GM12878 (cell line): ENCODE results near the gene CNIH2. TPM values are rescaled to one million over a fixed set of nuclear protein-coding genes. Genes with fewer than 3 reads are reported as not detected.

Experiments used
- ATAC-seq: fragments of 200-7000 bp; cut with Tn5 transposase; 3 replicates; pipeline ENCODE4 v1.9.1; 2020; ENCODE audit warnings: mild to moderate bottlenecking, moderate library complexity
- BruUV-seq: library from RNA; stranded (reverse); fragments of 400-500 nt; replicated peaks from 2 replicates; lab custom pipeline; 2021; lab: Mats Ljungman, UMichigan
- CTCF ChIA-PET: fragments of 300-600 bp; sonication (Branson Sonifier 250); formaldehyde crosslinking; extraction: SDS; loops from one replicate; lab custom pipeline; 2021; ENCODE audit warnings: inconsistent platforms; lab: Yijun Ruan, JAX
- POLR2A ChIA-PET: fragments of 350-600 bp; formaldehyde crosslinking; extraction: SDS; loops from one replicate; lab custom pipeline; 2021; ENCODE audit warnings: inconsistent platforms; lab: Charles Lee
- RAD21 ChIA-PET: fragments of 300-600 bp; sonication (Branson Sonifier 250); formaldehyde crosslinking; loops from one replicate; lab custom pipeline; 2023; ENCODE audit warnings: antibody characterized with exemption; ENCODE audit not compliant: unreplicated experiment; lab: Charles Lee
- SMC1A ChIA-PET: fragments of 300-600 bp; sonication (Branson Sonifier 250); formaldehyde crosslinking; loops from one replicate; lab custom pipeline; 2023; ENCODE audit not compliant: unreplicated experiment, uncharacterized antibody; lab: Charles Lee
- DNase-seq: peaks from one replicate; pipeline ENCODE4 v3.0.0-alpha.2; 2011; ENCODE audit warnings: low read depth, low spot score
- FAIRE-seq: peaks from 3 replicates; lab custom pipeline; 2011; peaks lifted over from hg19 to GRCh38; lab: Jason Lieb, UNC
- H2AFZ ChIP-seq: 2 replicates; pipeline ENCODE4 v1.6.0; 2011; ENCODE audit warnings: low read depth, low read length, control low read depth; ENCODE audit not compliant: control insufficient read depth
- H3K27ac ChIP-seq: 2 replicates; pipeline ENCODE4 v1.5.1; 2011; ENCODE audit warnings: control low read depth; ENCODE audit not compliant: control insufficient read depth, insufficient read depth
- H3K27me3 ChIP-seq, 2 experiments: replicated peaks in 1 of 2; 2 replicates each; pipeline versions ENCODE4 v1.6.0 to v1.6.1; 2011; ENCODE audit warnings: low read length in 1 of 2; ENCODE audit not compliant: control insufficient read depth in 2 of 2, insufficient read depth in 2 of 2
- H3K36me3 ChIP-seq, 2 experiments: 2 replicates each; pipeline ENCODE4 v1.5.1; 2011; ENCODE audit warnings: low read length in 1 of 2; ENCODE audit not compliant: control insufficient read depth in 2 of 2, insufficient read depth in 2 of 2
- H3K4me1 ChIP-seq: 2 replicates; pipeline ENCODE4 v1.6.1; 2011; ENCODE audit warnings: mild to moderate bottlenecking, low read length, moderate library complexity, mixed read lengths; ENCODE audit not compliant: control insufficient read depth, insufficient read depth
- H3K4me2 ChIP-seq: 2 replicates; pipeline ENCODE4 v1.6.0; 2011; ENCODE audit warnings: control low read depth; ENCODE audit not compliant: control insufficient read depth, insufficient read depth
- H3K4me3 ChIP-seq: fragments of 200-600 bp; sonication (generic); 2 replicates; pipeline ENCODE4 v1.5.1; 2016
- H3K79me2 ChIP-seq: 2 replicates; pipeline ENCODE4 v1.6.0; 2011; ENCODE audit warnings: low read length; ENCODE audit not compliant: control insufficient read depth, insufficient read depth
- H3K9ac ChIP-seq: 2 replicates; pipeline ENCODE4 v1.8.0; 2011; ENCODE audit warnings: low read length, control low read depth, mixed read lengths; ENCODE audit not compliant: control insufficient read depth, insufficient read depth
- H3K9me3 ChIP-seq: replicated peaks from 3 replicates; pipeline ENCODE4 v1.5.1; 2011; ENCODE audit warnings: mild to moderate bottlenecking, low read length; ENCODE audit not compliant: control insufficient read depth, insufficient read depth
- H4K20me1 ChIP-seq: 2 replicates; pipeline ENCODE4 v1.6.0; 2011; ENCODE audit not compliant: control insufficient read depth, insufficient read depth
- BMI1 ChIP-seq: fragments of 450-650 bp; IDR thresholded peaks from 2 replicates; pipeline ENCODE4 v1.6.1; 2016; ENCODE audit warnings: mild to moderate bottlenecking, moderate library complexity, borderline replicate concordance
- CBFB ChIP-seq: IDR thresholded peaks from 2 replicates; pipeline ENCODE4 v1.6.1; 2016; ENCODE audit warnings: antibody characterized with exemption, low read depth
- DPF2 ChIP-seq: fragments of 450-650 bp; IDR thresholded peaks from 2 replicates; pipeline ENCODE4 v1.6.1; 2017; ENCODE audit warnings: mild to moderate bottlenecking
- MEF2B ChIP-seq: fragments of 450-650 bp; IDR thresholded peaks from 2 replicates; pipeline ENCODE4 v1.6.1; 2018; ENCODE audit warnings: mild to moderate bottlenecking, moderate library complexity; ENCODE audit not compliant: partially characterized antibody, poor library complexity, severe bottlenecking
- NFYB ChIP-seq: IDR thresholded peaks from 2 replicates; pipeline ENCODE4 v1.6.1; 2011; ENCODE audit warnings: low read depth, mild to moderate bottlenecking, low read length, improper control_type of control experiment, moderate library complexity; ENCODE audit not compliant: insufficient read depth
- POLR2A ChIP-seq: IDR thresholded peaks from 2 replicates; pipeline ENCODE4 v1.6.1; 2011; ENCODE audit warnings: low read depth, mild to moderate bottlenecking, low read length
- WRNIP1 ChIP-seq: IDR thresholded peaks from 2 replicates; pipeline ENCODE4 v1.6.1; 2011; ENCODE audit warnings: low read depth, low read length, improper control_type of control experiment, borderline replicate concordance
- WGBS: methylation state at CpG from one replicate; pipeline ENCODE4 v1.1.6; 2016; ENCODE audit warnings: low lambda C conversion rate; ENCODE audit not compliant: insufficient replicate concordance, insufficient coverage; ENCODE audit errors: missing lambda C conversion rate; 5-methylcytosine and 5-hydroxymethylcytosine counted together
- in situ Hi-C: fragments of 300-500 bp; cut with MboI; formaldehyde crosslinking; loops from 9 replicates; pipeline ENCODE4 v1.14.3; 2018; ENCODE audit warnings: mixed read lengths
- intact Hi-C: fragments of 100-400 bp; cut with micrococcal nuclease; formaldehyde crosslinking; loops from one replicate; pipeline ENCODE4 v1.14.2; 2022; ENCODE audit not compliant: unreplicated experiment
- polyA plus RNA-seq, 11 experiments: library from polyadenylated mRNA; depleted of rRNA in 4 of 11; unstranded in 6 of 11; stranded (reverse) in 5 of 11; fragments of >200 nt; fragmentation: Nextera tagmentation in 4 of 11; fragmentation: Illumina TruSeq in 1 of 11; extraction: Ambion mirVana in 4 of 11; extraction: Trizol in 1 of 11; gene quantifications; 1 replicate in 1 of 11; 2 replicates in 10 of 11; pipeline versions ENCODE4 v1.2.1 to v1.2.3, GENCODE V29; 2011 to 2016; ENCODE audit warnings: inconsistent platforms in 2 of 11, missing spikeins in 2 of 11, low read depth in 1 of 11
- total RNA-seq, 4 experiments: library from RNA; depleted of rRNA in 3 of 4; stranded (reverse); fragments of >200 nt in 3 of 4; fragmentation: Illumina TruSeq in 1 of 4; extraction: Trizol in 1 of 4; gene quantifications; 2 replicates each; pipeline versions ENCODE4 v1.2.1 to v1.2.3, GENCODE V29; 2013 to 2021

Gene CNIH2
- total and polyA plus RNA-seq, 10 of the 15 experiments (the other 5 are each of a cell fraction or from before 2014, with no cell fraction given) = 0.07 to 1.3 (median 0.68) TPM; not detected in 2

GRCh38 chr11:66262191-66262590 is 15.8 kb upstream of the CNIH2 start:
- POLR2A ChIA-PET = interaction anchor here (1.2 to 1.5 kb wide), 2 partner anchors 40 to 126 kb away, joined by 3 to 4 read pairs; no protein-coding TSS in a partner anchor

GRCh38 chr11:66262696-66263095 is 15.3 kb upstream of the CNIH2 start:
- FAIRE-seq = no peak
- intact Hi-C loops = no loop called here
- BruUV-seq = no TSS peak
- RAD21 ChIA-PET = no interaction called here
- Histone ChIP-seq H3K79me2 (peaks cover 18% of the 10 kb centered on the region), H3K27me3 (no peaks in the 10 kb centered on the region), H3K27ac (no peak overlapping the region), H2AFZ (no peak overlapping the region), H3K4me1 (peaks cover 11% of the 10 kb centered on the region), H3K9me3 (no peaks in the 10 kb centered on the region), H3K4me3 (no peak overlapping the region), H3K9ac (no peak overlapping the region), H4K20me1 (no peaks in the 10 kb centered on the region), H3K36me3 (peaks cover 11 to 33% of the 10 kb centered on the region in 2 experiments), H3K4me2 (no peak overlapping the region)
- TF ChIP-seq CBFB (no peak), POLR2A (peak; percentile 43)
- no peak for DNase-seq
- 99% methylated on average over 12 of the region's 12 CpGs for WGBS
- ATAC-seq = no peak
- SMC1A ChIA-PET = no interaction called here
- POLR2A ChIA-PET = interaction anchor here (0.6 to 1.5 kb wide), 2 partner anchors 39 to 40 kb away, joined by 3 to 4 read pairs; no protein-coding TSS in a partner anchor
- CTCF ChIA-PET = interaction anchor here (0.9 kb wide), 1 partner anchor 20 kb away, joined by 3 read pairs; no protein-coding TSS in a partner anchor
- in situ Hi-C loops = no loop called here

More at GRCh38 chr11:66262191-66262590, 15.8 kb upstream of the CNIH2 start:
- H4K20me1 ChIP-seq = no peaks in the 10 kb centered on the region
- in situ Hi-C loops (no loop called here), intact Hi-C loops (no loop called here)
- peaks cover 19% of the 10 kb centered on the region for H3K79me2 ChIP-seq
- FAIRE-seq (no peak), ATAC-seq (no peak), DNase-seq (no peak)
- H3K4me3 ChIP-seq = no peak overlapping the region
- WGBS = 96% methylated on average over 5 of the region's 5 CpGs
- ChIA-PET RAD21 (no interaction called here), CTCF (interaction anchor here (0.9 kb wide), 1 partner anchor 21 kb away, joined by 3 read pairs; no protein-coding TSS in a partner anchor), SMC1A (interaction anchor here (1.5 kb wide), 1 partner anchor 26 kb away, joined by 5 read pairs; the partner anchor contains the start of gene YIF1A)
- H3K9me3 ChIP-seq = no peaks in the 10 kb centered on the region
- peaks cover 11% of the 10 kb centered on the region for H3K4me1 ChIP-seq
- no peaks in the 10 kb centered on the region for H3K27me3 ChIP-seq
- H3K4me2 ChIP-seq = no peak overlapping the region
- H3K36me3 ChIP-seq = peaks cover 11 to 33% of the 10 kb centered on the region in 2 experiments
- H2AFZ ChIP-seq = no peak overlapping the region
- H3K9ac ChIP-seq = no peak overlapping the region
- no peak overlapping the region for H3K27ac ChIP-seq
- TF ChIP-seq NFYB (no peak), WRNIP1 (no peak), MEF2B (no peak), DPF2 (no peak), BMI1 (no peak)
- no TSS peak for BruUV-seq
